Anterior cingulate cortex (tissue), 58 donors: ENCODE measurements around the gene ZNF81.
"Not testable (repeated sequence)": the region's sequence is repeated elsewhere in the genome, so short reads cannot be mapped to it uniquely, and the experiment has no call there.

Experiments used
- DNase-seq, 58 donors: peaks; one replicate each; lab custom pipeline; 2025; lab: John Stamatoyannopoulos, UW

The ZNF81 gene

DNA sequence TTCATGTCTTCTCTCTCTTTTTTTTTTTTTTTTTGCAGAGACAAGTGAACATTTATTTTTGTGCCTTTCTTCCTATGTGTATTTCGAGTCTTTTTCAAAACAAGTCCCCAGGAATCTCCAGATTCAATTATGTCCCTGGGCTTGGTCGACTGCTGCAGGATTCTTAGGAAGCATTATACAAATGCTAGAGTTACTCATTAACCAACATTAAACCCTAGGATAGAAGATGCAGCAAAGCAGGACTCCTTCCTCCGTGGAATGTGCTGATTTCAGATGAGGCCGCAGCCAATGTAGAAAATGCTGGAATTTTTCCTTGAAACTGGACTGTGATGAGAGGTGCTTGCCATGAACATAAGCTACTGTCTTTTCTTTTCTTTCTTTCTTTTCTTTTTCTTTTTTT lies 3.4 kb downstream of the ZNF81 start:
- DNase-seq, result no peak

DNA sequence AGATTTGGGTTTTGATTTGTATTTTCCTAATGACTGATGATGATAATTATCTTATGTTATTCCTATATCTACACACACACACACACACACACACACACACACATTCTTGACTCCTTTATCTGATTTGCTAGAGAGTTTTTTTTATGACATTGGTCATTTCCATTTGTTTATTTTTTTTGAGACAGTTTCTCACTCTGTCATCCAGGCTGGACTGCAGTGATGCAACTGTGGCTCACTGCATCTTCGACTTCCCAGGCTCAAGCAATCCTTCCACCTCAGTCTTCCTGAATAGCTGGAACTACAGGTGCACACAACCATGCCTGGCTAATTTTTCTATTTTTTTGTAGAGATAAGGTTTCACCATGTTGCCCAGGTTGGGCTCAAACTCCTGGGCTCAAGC lies 6.7 kb downstream of the ZNF81 start:
- no peak for DNase-seq

DNA sequence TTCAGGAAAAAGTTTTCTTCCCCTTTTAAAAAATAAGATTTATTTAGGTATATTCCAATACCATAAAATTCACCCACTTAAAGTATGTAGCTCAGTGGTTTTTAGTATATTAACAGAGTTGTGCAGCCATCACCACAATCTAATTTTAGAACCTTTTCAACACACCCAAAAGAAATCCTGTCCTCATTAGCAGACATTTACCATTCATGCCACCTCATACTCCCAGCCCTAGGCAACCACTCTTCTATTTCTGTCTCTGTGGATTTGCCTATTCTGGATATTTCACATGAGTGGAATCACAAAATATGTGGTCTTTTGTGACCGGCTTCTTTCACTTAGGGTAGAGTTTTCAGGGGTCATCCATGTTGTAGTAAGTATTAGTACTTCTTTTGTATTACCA lies 7.4 kb downstream of the ZNF81 start:
- DNase-seq, result no peak

DNA sequence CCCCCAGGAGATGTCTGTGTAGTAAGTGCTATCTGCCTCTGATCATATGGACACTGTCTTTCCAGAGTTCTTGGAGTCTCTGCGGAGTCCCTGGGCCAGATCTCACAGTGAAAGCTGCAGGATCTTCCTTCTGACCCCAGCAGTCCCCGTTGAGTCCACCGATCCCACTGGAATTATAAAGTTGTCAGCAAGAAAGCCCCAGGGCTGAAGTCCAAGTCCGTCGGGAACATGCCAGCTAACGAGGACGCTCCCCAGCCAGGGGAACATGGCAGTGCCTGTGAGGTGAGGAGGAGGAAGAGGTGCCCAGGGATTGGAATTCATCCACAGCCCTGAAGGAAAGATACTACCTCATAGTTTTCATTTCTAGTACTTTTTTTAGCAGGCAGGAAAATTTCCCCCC lies 9.3 kb downstream of the ZNF81 start:
- DNase-seq, result no peak

DNA sequence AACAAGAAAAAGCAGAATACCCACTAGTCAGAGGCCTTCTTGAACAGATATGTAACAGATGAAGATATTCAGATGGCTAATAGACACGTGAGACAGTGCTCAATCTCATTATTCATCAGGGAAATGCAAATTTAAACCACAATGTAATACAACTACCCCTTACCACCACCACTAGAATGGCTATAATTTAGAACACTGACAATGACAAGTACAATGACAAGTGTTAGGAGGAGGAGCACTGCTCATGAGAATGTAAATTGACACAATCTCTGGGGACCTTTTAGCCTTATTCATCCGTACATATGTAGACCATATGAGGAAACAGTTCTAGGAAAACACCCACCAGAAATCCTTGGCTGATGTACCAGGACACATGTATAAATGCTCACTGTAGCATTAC lies 13.1 kb downstream of the ZNF81 start:
- DNase-seq, result no peak

DNA sequence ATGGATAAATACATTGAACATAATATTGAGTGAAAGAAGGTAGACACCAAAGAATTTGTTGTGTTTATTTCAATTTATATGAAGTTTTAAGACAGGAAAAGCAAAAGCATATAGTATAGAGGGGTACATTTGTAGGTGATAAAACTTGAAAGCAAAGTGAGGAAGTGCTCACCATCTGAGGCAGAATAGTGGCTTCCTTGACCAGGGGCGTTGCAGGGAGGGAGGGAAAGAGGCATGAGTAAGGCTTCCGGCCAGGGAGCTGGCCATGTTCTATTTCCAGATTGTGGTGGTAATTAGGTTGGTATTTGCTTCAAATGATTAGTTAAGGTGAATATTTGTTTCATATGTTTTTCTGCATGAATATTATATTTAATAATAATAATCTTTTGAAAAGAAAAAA lies 13.7 kb downstream of the ZNF81 start:
- DNase-seq, result not testable (repeated sequence)

DNA sequence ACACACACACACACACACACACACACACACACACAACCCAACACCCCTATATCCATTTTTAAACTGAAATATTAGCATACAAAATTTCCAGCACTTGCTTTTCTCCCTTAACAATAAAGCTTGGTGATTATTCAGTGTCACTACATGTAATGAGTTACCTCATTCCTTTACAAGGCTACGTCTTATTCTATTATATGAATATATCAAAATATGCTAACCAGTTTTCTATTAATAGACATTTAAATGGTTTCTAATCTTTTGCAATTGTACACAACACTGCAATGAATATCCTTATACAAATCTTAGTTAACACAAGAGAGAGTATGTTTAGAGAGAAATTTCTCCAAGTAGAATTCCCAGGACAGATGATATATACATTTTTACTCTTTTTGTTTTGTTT lies 14.2 kb downstream of the ZNF81 start:
- no peak for DNase-seq

DNA sequence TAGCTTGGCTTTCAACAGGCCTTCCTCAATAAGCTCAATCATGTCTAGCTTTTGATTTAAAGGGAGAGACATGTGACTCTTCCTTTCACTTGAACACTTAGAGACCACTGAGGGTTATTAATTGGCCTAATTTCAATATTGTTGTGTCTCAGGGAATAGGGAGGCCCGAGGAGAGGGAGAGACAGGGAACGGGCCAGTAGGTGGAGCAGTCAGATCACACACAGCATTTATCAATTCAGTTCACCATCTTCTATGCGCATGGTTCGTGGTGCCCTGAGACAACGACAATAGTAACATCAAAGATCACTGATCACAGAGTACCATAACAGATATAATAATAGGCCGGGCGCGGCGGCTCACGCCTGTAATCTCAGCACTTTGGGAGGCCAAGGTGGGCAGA lies 17.8 kb downstream of the ZNF81 start:
- DNase-seq, result peak in 12 of 58 donors; percentile 0 to 19 (median 2)

DNA sequence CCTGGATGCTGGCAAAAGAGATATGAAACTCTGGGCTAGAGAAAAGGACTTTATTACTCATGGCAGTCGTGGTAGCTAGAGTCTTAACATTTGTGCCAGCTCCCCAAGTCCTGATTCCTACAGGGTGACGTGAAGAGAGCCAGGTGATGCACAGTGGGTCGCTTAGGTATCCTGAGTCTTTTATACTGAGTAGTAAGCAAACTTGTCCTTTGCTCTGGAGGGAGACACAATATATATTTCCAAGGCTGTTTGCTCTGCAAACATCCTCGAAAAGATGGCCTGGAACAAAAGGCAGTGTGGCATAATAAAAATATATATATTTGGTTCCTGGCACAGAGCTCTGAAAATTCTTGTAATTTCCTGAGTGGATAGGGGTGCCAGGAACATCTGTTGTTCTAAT lies 23.0 kb downstream of the ZNF81 start:
- DNase-seq, result no peak

DNA sequence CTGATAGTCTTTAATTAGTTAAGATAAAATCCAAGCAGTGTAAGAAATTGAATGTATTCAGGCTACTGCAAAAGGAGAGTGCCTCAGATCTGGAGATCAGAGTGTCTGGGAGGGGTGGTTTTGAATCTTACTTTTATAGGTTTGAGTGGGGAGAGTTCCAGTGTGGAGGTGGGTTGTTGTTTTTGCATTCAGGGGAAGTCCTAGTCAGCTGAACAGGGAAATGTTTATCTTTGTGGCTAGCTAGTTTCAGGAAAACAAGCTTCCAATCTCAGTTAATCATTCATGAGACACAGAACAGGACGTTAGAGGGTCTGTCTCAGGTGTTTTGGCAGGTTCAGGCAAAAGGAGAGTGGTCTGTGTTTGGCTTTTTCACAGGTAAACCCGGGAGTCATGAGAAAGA lies 26.0 kb downstream of the ZNF81 start:
- DNase-seq, result no peak

DNA sequence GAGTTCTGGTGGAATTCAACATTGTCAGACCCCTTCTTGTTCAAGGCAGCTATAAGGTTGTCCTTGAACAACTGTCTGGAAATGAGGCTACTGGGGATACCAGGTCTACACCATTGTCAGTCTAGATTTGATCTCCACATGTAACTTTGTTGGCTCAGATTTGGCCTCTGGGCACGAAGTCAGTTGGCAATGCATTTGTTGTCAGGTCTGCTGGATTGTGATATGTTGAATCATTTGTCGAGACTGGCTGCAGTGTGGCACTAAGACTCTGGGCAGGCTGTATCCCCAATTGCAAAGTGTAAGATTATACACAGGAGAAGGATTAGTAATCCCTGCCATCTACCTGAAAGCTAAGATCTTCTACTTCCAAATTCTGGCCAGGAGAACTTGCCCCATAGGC lies 26.5 kb downstream of the ZNF81 start:
- DNase-seq, result no peak

DNA sequence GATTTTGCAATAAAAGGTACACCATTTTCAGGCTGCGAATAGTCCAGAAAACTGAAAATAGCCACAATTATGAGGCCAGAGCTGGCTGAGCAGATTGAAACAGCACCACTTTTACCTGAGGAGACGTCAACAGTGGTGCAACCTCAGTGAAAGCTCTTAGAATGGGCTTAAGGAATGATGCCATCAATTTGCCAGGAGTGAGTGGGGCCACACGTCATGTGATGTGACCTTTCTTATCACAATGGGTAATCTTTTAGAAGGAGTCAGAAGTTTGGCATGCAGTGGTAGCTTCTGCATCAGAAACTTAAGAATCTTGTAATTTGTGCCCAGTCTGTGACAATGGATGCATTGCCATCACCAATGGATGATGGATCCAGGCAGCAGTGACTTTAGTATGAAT lies 27.6 kb downstream of the ZNF81 start:
- DNase-seq, result no peak

DNA sequence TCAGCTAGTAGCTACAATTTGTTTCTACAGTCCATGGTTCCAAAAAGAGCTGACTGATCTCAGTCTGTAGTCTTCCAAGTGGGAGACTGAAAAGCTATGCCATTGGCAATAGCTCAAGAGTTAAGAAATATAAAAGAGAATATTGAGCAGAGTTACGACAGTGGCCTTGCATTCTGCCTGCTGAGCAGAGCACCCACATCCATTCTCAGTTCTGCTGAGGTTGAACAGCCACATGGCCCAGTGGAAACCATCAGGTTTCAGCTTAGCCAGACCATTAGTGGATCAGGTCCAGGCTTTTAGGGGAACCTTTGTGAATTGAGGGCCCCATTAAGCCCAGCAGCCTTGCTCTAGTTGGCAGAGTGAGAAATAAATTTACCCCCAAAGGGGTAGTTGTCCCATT lies 28.1 kb downstream of the ZNF81 start:
- no peak for DNase-seq

DNA sequence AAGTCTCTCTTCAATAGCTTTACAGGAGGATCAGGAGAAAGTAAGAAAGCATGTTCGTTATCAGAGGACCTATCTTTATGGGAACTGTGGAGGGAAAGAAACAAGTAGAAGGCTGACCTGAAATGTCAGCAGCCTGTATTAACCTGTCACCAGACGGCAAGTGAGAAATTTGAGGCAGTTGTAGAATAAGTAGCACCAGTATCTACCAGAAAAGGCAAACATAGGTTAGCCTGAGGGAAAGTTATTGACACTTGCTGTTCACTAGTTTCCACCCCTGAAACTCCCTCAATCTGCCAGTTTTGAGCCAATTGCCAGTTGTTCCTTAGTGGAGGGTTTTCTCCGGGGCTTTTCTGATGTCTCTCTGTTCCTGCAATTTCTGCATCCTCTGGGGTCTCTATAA lies 36.4 kb downstream of the ZNF81 start:
- no peak for DNase-seq

DNA sequence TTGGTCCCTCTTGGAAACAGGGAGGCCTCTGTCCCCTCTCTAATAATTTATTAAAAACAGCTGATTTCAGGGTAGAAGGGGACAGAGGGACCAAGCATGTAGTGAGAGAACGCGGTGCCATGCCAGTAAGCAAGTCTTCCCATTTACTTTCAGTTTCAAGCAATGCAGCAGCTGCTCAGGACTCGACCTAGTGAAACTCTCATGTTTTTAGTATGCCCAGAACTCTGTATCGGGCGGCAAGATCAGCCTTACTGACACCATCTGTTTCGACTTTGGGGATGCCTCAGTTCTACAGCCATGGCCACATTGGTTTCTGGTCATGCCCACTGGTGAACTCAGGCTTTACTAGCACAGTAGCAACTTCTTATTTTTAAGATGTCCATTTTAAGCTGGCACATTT lies 40.6 kb downstream of the ZNF81 start:
- no peak for DNase-seq

DNA sequence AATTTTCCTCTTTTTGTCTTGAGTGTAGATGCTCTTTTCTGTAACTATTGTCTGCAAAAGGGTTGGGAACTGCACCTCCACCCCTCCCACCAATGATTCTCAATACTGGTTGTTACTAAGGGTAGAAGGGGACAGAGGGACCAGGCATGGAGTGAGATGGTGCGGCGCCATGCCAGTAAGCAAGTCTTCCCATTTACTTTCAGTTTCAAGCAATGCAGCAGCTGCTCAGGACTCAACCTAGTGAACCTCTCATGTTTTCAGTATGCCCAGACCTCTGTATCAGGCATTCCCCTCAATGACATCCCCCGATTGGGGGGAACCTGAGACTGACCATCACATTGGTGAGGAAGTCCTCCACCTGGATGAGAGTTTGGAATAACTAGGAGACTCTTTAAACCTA lies 41.5 kb downstream of the ZNF81 start:
- no peak for DNase-seq

DNA sequence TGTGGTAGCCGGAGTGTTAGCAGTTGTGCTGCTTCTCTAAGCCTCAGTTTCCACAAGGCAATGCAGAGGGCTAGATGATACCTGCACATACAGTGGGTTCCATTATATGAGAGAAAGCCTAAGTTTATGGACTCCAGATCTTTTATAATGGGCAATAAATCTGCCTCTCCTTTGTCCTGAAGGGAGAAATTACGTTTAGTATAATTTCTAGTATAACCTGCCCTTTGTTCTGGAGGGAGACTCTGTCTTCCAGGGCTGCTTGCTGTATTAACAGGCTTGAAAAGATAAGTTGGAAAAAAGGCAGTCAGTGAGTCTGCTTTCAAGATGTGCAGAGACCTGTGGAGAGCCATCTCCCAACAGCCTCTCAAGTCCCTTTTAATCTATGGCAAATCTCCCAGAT lies 42.8 kb downstream of the ZNF81 start:
- no peak for DNase-seq

DNA sequence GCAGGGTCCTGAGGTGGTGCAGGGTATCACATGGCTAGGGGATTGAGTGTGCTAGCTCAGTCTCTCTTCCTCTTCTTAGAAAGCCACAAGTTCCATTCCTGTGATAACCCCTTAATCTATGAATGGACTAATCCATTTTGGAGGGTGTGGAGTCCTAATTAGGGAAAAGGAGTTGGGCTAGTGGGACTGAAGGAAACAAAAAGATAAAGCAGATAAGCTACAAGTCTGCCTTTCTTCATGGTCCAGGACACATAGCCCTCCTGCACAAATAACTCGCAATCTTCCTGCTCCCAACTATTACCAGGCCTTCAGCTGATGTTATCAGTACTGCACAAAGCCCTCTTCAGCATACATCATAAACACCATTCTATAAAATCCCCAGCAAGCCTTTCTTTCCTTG lies 44.2 kb downstream of the ZNF81 start:
- no peak for DNase-seq

DNA sequence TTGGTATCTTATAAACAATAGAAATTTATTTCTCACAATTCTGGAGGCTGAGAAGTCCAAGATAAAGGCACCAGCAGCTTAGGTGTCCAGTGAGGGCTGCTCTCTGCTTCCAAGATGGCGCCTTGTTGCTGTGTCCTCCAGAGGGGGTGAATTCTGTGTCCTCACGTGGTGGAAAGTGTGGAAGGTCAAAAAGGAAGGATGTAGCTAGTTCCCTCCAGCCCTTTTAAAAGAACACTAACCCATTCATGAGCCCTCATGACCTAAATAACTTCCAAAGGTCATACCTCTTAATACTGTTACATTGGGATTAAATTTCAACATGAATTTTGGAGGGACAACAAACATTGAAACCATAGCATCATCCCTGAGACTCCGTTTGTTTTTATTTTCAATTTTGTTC lies 48.8 kb downstream of the ZNF81 start:
- no peak for DNase-seq

DNA sequence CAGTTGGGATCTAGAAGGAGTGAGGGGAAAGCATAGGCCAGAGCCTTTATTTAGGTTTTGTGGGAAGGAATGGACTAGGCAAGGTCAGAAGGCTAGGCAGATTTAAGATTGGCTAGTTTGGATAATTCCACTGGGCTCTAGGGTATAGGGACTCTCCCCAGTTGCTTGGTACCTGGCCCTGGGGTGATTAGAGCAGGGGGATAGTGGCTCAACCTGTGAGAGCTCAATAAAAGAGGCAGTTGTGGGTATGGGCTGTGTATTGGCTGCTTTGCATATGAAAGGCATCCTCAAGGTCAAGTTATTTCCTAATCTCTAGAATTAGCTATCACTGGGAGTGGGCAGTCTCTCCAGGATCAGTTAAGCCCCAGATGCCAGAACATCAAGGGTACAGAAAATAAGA lies 61.3 kb downstream of the ZNF81 start:
- no peak for DNase-seq

DNA sequence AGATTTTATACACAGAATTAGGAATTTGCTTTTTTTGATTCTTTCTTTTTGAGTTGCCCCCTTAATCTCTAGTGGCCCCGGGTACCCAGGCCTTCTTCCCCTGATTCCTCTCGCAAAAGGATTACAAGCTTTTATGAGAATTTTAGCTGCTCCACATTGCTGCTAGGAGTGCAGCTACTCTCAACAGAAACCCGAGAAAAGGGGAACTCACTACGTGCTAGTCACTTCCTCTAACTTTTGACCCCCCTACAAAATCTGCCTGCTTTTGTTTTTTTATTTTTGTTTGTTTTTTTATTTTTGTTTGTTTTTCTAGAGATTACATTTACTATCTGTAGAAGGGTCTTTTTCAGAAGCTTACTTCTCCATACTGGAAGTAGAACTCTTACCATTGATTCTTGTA lies 64.1 kb downstream of the ZNF81 start:
- DNase-seq, result no peak

DNA sequence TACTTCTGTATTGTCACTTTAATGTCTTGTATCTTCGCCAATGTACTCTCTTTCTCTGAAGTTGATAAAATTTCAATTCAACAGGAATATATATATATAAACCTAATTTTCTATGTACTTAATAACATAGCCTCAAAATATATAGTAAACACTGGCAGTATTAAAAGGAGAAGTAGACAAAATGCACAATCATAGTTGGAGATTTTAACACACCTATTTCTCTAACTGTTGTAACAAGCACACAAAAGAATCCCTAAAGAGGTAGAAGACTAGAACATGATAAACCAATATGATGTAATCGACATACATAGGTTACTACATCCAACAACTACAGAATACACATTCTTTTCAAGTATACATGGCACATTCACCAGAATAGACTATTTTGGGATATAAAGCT lies 65.5 kb downstream of the ZNF81 start:
- no peak for DNase-seq

DNA sequence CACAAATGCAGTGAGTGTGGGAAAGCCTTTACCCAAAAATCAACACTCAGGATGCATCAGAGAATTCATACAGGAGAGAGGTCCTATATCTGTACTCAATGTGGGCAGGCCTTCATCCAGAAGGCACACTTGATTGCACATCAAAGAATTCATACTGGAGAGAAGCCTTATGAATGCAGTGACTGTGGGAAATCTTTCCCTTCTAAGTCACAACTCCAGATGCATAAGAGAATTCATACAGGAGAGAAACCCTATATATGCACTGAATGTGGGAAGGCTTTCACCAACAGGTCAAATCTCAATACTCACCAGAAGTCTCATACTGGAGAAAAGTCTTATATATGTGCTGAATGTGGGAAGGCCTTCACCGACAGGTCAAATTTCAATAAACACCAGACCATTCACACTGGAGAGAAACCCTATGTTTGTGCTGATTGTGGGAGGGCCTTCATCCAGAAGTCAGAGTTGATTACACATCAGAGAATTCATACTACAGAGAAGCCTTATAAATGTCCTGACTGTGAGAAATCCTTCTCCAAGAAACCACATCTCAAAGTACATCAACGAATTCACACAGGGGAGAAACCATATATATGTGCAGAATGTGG lies 79.3 kb downstream of the ZNF81 start:
- DNase-seq, result no peak
